Measurements from ENCODE around the gene PRDM7. TPM values are rescaled to one million over a fixed set of nuclear protein-coding genes. Genes with fewer than 3 reads are reported as not detected.
"Not testable (repeated sequence)": the region's sequence is repeated elsewhere in the genome, so short reads cannot be mapped to it uniquely, and the experiment has no call there.

Gene PRDM7
- total and polyA plus RNA-seq, 2 of the 8 experiments (the other 6 are each of a cell fraction or from before 2014, with no cell fraction given) = 0.02 TPM; not detected in 1

- H2AK5ac ChIP-seq (ENCODE audit: low read depth, low read length); H3K4me2 ChIP-seq (ENCODE audit: insufficient read depth in 1 of 2, low read depth in 2 of 2, low read length in 2 of 2); H3K27ac ChIP-seq (ENCODE audit: low read depth, low read length); H4K91ac ChIP-seq (replicated peaks; ENCODE audit: insufficient read length, low read length); H3K4me3 ChIP-seq (ENCODE audit: extremely low read depth in 1 of 4, insufficient read depth in 2 of 4, low read depth in 3 of 4, low read length in 4 of 4); H4K5ac ChIP-seq (ENCODE audit: insufficient read length, low read depth, low read length); H3K18ac ChIP-seq (ENCODE audit: extremely low read depth, low read length); H2BK5ac ChIP-seq (ENCODE audit: low read depth, low read length); H4K8ac ChIP-seq (ENCODE audit: extremely low read depth, insufficient read depth, low read length); DNase-seq (ENCODE audit: low read depth in 1 of 2, low spot score in 2 of 2); H3K27me3 ChIP-seq (replicated peaks in 1 of 4; ENCODE audit: control insufficient read depth in 3 of 4, extremely low read depth in 1 of 4, insufficient read depth in 3 of 4, low read length in 3 of 4); H2AFZ ChIP-seq (ENCODE audit: low read length); H3K23me2 ChIP-seq (ENCODE audit: low read depth, low read length); H3K23ac ChIP-seq (ENCODE audit: insufficient read length); H3K79me1 ChIP-seq (ENCODE audit: low read depth, low read length); H3K4ac ChIP-seq (replicated peaks; ENCODE audit: insufficient read length, low read depth, low read length); H4K20me1 ChIP-seq (replicated peaks in 1 of 2; ENCODE audit: control insufficient read depth in 1 of 2, insufficient read depth in 2 of 2, low read length in 2 of 2); H3K14ac ChIP-seq (ENCODE audit: insufficient read length); H2BK20ac ChIP-seq (ENCODE audit: low read length); H2BK15ac ChIP-seq (ENCODE audit: low read length); H3K9ac ChIP-seq (replicated peaks in 1 of 4; ENCODE audit: extremely low read depth in 1 of 4, low read depth in 3 of 4, low read length in 3 of 4); FAIRE-seq; H3K4me1 ChIP-seq (replicated peaks in 1 of 4; ENCODE audit: control insufficient read depth in 3 of 4, insufficient read depth in 4 of 4, low read length in 3 of 4); H2BK120ac ChIP-seq (replicated peaks; ENCODE audit: low read depth, low read length); H3K79me2 ChIP-seq (ENCODE audit: control insufficient read depth in 1 of 2, insufficient read depth in 2 of 2, low read length in 2 of 2); H3K56ac ChIP-seq (replicated peaks; ENCODE audit: insufficient read length, low read depth, low read length); H2BK12ac ChIP-seq (ENCODE audit: low read depth, low read length); CTCF ChIA-PET (ENCODE audit: partially characterized antibody); H3K36me3 ChIP-seq (ENCODE audit: control insufficient read depth in 2 of 4, insufficient read depth in 4 of 4, low read length in 3 of 4): not testable (repeated sequence)
- POLR2A ChIA-PET (ENCODE audit: partially characterized antibody) = interaction anchor here (0.6 kb wide), 1 partner anchor 26 kb away, joined by 4 read pairs; no protein-coding TSS in a partner anchor
- WGBS, 2 experiments (ENCODE audit: extremely low coverage in 1 of 2, insufficient coverage in 1 of 2, insufficient read length in 1 of 2, insufficient replicate concordance in 2 of 2, low coverage in 1 of 2, low lambda C conversion rate in 2 of 2, missing lambda C conversion rate in 1 of 2) = 85% methylated on average over 15 of the region's 15 CpGs; no CpG with 5 or more reads in 1 of the 2 experiments
- H3K9me3 ChIP-seq (ENCODE audit: insufficient read depth in 2 of 2, low read depth in 1 of 2, low read length in 1 of 2) = peaks cover 33 to 43% of the 10 kb centered on the region in 2 experiments
These were observed 20.6 kb downstream of the PRDM7 start for GRCh38 chr16:90056521-90056920.

All from H1 (cell line).